ENCODE measurements around the gene ANO8.
A peak's percentile ranks its signal among the peaks of the same experiment; 100 is the strongest.

Gene ANO8

DNA sequence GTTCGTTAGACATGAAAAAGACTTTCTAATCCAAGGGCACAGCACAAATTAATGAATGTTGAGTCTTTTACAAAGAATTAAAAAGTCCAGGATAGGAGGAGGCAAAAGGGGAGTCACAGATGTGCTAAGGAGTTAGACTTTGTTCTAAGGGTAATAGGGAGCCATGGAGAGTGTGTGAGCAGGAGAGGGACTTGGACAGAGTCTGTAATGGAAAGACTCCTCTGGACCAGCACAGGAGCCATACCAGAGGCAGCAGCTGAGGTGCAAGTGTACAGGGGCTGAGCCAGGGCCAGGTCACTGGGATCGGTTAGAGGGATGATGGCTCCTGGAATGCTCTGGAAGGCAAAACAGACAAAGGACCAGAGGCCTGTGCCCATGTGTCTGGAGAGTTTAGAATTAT is 13.2 kb upstream of the ANO8 start:
- no peak for DNase-seq (ENCODE audit: low spot score)

DNA sequence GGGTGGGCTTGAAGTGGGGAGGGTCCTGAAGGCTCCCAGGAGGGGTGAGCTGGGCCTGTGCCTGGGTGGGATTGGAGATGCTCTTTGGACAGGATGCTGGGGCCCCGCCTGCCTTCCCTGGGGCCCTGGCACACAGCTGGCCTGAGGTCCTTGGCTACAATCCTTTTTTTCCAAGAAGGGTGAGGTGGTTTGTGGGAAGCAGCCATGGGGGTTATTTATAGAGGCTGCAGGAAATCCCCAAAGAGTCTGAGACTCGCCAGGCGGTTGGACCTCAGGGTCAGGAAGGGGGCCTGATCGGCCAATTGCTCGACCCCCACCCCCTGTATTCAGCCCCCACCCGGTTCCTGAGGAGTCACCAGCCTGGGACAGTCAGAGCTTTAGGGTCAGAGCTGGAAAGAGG is 12.7 kb upstream of the ANO8 start:
- peak; percentile 32 for DNase-seq (ENCODE audit: low spot score)

DNA sequence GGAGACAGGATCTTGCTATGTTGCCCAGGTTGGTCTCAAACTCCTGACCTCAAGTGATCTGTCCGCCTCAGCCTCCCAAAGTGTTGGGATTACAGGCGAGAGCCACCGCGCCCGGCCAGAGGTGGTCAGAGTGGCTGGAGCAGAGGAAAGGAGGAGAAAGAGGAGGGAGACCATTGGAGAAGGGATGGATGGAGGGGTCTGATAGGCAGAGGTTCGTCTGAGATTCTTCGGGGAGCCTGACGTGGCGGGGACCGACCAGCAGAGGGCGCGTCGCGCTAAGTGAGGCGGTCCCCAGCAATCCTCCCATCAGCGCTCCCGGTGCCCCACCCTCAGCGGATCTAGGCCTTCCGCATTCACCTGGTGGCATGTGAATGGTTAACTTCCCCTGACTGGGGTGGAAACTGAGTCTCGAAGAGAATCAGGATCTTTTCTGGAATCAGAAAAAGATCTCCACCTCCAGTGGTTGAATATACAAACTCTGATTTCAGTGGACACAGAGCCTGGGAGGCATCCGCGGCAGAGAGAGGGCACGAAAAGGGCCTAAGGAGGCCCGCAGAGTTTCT is 11.5 kb upstream of the ANO8 start:
- peak; percentile 92 for DNase-seq (ENCODE audit: low spot score)

DNA sequence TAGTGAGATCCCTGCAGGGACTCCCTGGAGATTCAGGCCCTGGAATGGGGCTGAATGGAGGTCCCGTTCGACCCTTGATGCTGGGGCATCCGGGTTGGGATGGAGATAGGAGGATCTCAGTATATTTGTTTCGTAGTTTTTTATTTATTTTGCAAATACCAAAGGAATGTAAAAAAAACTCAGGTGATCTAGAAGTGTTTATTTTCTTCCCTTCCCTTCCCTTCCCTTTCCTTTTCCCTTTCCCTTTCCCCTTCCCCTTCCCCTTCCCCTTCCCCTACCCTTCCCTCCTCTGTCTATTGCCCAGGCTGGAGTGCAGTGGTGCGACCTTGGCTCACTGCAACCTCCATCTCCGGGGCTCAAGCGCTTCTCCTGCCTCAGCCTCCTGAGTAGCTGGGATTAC is 7.2 kb upstream of the ANO8 start:
- no peak for DNase-seq (ENCODE audit: low spot score)

DNA sequence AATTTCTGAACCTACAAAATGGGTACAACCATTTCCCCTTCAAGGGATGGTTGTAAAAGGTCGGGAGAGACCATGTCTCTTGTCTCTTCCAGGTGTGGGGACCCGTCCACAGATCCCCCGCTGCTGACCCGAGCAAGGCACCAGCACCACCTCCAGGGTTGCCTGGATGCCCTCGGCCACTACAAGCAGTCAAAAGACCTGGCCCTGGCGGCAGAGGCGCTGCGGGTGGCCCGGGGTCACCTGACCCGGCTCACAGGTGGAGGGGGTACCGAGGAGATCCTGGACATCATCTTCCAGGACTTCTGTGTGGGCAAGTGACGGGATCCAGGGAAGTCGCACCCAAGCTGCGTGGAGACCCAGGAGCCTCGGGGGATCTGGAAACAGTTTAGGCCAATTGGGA is 6.7 kb upstream of the ANO8 start:
- DNase-seq (ENCODE audit: low spot score): no peak

DNA sequence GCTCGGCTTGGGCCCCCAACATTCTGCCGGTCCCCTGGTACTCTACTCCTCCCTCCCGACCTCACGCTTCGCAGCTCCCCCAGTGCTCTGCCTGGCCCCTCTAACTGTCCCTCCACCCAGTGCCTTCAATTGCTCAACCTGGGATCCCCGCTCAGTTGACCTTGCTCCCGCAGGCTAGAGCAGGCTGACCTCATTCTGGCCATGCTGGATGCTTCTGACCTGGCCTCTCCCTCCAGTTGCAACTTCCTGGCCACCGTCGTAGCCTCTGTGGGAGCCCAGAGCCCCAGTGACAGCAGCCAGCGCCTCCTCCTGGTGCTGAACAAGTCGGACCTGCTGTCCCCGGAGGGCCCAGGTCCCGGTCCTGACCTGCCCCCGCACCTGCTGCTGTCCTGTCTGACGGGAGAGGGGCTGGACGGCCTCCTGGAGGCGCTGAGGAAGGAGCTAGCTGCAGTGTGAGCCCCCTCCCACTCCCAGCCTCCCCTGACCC is 6.3 kb upstream of the ANO8 start:
- no peak for DNase-seq (ENCODE audit: low spot score)

DNA sequence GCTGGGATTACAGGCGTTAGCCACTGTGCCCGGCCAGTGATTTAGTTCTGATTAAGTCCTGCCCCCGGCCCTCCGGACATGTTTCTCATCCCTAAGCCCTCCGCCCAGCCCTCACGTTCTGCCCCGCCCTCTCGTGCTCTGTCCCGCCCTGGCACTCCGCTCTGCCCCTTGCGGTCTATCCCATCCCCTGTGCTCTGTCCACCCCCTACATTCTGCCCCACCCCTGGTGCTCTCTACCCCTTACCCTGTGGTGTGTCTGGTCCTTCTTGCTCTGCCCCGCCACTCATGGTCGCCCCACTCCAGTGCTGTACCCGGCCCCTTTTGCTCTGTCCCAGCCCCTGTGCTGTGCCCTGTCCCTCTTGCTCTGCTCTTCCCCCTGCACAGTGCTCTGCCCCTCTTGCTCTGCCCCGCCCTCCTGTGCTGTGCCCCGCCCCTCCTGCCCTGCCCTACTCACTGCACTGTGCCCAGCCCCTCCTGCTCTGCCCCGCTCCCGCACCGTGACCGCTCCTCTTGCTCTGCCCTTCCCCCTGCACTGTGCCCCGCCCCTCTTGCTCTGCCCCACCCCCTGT is 5.7 kb upstream of the ANO8 start:
- no peak for DNase-seq (ENCODE audit: low spot score)

DNA sequence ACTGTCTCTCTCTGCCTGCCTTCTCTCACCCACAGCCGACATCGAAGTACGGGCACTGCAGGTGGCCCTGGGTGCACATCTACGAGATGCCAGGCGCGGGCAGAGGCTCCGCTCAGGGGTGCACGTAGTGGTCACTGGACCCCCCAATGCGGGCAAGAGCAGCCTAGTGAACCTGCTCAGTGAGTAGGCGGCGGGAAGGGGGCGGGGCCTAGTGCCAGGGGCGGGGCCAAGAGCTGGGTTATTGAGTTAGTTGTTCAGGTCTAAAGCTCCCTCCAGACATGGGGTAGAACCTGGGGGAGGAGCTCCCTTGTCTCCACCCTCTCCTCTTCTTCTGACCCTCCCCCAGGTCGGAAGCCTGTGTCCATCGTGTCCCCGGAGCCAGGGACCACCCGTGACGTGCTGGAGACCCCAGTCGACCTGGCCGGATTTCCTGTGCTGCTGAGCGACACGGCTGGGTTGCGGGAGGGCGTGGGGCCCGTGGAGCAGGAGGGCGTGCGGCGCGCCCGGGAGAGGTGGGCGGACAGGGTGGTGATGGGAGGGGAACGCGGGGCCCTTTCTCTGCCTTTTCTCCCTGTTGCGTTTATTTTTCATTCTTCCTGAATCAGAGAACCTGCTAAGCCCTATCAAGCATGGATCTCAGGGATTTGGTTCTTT is 4.6 kb upstream of the ANO8 start:
- DNase-seq (ENCODE audit: low spot score): no peak

DNA sequence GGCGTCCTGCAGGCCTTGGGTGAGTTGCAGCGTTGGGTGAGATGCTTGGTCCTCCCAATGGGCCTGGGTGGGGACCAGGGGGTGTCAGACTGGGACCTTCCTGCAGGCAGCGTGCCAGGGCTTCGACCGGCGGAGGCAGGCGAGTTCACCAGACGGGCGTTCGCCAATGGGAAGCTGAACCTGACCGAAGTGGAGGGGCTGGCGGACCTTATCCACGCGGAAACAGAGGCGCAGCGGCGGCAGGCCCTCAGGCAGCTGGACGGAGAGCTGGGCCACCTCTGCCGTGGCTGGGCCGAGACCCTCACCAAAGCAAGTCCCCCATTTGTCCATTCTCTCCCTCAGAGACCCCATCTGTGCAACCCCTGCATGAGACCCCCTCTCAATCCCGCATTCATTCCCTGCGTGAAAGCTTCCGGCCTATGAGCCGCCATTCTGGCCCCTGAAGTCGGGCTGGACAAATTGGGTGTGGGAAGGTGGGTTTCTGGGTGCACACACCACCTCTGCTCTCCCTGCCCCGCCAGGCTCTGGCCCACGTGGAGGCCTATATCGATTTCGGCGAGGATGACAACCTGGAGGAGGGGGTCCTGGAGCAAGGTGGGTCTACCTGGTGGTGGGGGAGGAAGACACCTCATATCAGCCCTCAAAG is 3.9 kb upstream of the ANO8 start:
- no peak for DNase-seq (ENCODE audit: low spot score)

DNA sequence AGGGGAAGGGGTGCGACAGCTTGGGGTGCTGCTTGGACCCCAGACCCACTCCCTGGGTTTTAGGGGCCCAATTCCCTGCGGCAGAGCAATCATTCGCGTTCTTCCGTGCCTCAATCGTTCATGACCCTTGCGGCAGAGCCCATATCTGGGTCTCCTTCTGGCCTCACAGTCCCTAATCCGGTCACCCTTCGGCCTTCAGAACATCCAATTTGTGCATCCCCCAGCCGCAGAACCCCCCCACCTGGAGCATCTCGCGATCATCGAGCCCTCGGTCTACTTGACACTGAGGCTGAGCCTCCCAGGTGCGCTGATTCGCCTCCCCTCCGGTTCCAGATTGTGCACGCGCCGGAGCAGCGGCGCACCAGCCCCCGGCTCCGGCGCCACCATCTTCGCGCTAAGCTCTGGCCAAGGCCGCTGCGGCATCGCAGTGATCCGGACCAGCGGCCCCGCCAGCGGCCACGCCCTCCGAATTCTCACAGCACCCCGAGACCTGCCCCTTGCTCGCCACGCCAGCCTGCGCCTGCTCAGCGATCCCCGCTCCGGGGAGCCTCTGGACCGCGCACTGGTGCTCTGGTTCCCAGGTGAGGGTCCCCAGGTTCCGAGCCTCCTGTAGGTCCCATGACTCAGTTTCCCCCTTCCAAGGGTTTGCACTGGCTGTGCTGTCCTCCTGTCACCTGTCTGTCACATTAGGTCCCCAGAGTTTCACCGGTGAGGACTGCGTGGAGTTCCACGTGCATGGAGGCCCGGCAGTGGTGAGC is 3.2 kb upstream of the ANO8 start:
- peak; percentile 60 for DNase-seq (ENCODE audit: low spot score)

DNA sequence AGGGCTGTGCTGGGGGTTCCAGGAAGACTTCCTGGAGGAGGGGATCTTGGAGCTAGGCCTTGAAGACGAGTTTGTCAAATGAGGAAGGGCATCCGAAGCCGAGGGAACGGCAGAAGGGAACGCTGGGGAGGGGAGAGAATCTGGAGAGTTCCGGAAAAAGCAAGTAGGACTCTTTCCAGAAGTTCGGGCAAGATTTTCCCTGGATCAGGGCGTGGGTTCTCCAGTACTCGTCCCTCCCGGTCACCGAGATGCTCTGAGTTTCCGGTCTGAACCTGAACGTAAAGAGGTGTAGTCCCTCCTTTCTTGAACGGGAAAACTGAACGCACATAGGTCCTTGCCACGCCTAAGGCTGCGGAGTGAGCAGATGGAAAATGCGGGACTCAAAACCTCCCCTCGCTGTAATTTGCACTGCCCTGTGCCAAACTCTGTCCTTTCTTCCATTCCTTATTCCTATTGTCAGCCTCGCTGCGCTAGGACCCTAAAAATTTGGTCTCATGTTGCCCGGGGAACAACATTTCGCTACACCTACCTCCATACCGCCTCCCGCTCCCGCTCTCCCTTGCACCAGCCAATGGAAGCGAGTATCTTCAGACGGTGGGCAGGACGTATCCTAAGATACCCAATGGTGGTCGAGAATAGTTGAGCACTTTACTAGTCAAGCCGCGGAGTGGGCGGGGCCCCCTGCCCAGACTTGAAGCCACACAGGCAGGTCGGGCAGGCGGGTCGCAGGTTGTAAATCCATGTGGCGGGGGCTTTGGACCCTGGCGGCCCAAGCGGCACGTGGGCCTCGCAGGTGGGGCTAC is 2.4 kb upstream of the ANO8 start, which contains the start of gene GTPBP3:
TSS of gene GTPBP3 (plus strand) at position 682 of the 803 bp plus-strand sequence. CDS start at position 741, 59 bp downstream.
- DNase-seq (ENCODE audit: low spot score): peak; percentile 98

DNA sequence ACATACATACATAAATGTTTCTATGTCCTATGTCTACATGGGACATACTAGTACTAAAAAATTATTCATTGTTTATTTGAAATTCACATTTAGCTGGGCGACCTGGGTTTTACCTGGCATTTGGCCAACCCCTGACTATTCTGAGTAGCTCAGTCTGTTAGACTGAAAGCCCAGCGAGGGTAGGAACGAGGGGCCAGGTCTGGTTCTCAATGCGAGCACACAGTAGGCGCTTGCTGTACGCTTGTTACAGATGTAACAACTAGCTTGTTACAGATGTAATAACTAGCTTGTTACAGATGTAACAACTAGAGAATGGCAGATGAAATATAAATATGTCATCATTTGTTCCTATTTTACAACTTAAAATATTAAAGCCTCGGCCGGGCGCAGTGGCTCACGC is 920 bp upstream of the ANO8 start:
- no peak for DNase-seq (ENCODE audit: low spot score)

DNA sequence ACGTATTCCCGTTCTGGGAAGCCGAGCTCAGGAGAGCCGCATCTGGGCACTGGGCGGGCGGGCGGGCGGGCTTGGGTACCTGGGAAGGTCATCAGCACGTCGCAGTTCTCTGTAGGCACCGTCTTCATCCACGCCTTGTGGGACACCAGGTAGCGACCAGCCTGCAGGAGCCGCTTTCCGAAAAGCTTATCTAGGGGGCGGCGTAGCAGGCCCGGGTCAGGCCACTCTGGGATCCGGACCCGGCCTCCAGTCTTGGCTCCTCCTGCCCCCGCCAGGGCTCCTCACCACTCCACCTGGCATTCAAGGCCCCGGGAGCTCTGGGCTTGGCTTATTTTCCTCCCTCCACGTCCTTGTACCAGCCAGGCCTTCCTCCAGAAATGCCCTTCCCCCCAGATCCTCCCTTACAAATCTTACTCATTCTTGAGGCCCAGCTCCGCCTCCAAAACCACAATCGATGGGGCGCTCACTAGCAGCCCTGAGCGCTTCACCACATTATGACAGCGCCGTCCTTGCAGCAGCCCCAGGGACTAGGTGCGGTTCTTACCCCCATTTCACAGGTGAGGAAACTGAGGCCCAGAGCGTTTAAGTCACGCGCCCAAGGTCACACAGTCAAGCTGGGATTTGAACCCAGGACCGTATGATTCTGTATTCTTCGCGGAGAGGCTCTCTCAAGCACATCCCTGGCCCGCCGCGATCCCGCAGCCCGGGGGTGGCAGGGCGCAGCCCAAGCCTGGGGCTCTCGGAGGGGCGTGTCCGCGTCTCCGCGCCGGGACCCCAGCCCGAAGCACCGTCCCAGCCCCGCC is 843 bp downstream of the ANO8 start:
- DNase-seq (ENCODE audit: low spot score): peak; percentile 83

DNA sequence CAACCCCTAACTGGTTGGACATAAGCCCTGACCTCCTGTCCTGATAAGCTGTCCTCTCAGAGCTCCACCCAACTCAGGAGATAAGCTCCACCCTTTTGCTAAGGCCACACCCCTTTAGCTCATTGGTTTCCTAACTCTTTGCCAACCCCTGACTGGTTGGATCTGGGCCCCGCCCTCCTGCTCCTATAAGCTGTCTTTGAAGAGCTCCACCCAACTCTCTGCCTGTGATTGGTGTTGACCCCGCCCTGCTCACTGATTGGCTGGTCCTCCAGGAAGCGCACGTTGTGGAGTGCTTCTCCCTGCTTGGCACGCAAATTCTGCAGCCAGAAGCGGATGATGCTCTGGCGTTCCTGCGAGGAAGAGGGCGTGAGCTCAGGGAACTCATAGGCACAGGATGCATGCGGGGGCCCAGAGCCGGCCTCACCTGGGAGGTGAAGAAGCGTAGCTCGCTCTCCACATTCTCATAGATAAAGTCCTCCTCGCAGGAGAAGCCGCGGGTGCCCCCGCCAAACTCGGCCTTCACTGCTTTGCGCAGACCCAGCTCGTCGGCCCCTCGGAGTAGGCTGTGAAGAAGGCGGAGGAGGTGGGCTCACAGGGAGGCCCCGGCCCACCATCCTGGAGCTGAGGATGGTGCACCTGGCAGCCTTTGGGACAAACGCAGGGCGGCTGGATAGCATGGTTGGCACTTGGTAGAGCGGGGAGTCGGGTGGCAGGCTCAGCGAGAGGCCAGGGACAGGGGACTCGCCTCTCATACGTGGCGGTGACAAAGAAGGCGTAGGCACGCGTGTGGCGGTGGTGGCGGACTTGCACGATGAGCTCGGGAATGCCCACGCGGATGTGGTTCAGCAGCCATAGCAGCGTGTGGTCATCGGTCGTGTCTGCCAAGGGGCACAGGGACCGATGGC is 1.7 kb downstream of the ANO8 start:
- DNase-seq (ENCODE audit: low spot score): no peak

DNA sequence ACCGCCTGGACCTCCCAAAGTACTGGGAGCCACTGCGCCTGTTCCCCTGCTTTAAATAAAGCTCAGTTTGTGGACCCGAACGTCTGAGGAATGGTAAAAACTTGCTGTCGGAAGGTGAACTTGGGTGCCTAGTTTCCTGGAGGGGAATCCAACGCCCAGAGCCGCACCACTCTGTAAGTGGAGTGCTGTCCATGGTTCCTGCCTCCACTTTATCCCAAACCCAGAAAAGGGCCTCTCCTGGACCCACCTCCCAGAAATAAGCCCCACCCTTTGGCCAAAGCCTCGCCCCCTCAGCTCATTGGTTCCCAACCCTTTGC is 2.3 kb downstream of the ANO8 start:
- no peak for DNase-seq (ENCODE audit: low spot score)

DNA sequence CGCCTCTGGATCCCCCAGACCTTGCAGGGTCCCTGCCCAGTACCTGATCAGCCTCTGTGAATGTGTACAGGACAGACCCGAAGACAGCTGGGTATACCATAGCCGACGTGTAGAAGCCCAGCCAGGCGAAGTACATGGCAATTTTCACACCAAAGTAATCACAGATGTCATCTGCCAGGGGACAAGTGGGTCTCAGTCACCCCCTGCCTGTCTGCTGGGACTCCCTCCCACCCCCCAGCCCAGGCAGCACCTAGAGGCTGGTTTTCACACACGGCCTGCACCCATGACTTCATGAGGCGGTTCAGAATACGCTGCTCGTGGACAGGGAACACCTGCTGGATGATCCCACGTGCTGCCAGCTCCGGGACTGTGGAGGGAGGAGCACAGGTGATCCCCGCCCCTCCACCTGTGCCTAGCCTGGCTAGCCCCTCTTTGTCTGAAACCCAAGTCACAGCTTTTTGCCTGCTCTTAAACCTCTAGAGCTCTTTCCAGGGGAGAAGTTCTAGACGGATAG is 3.6 kb downstream of the ANO8 start:
- no peak for DNase-seq (ENCODE audit: low spot score)

DNA sequence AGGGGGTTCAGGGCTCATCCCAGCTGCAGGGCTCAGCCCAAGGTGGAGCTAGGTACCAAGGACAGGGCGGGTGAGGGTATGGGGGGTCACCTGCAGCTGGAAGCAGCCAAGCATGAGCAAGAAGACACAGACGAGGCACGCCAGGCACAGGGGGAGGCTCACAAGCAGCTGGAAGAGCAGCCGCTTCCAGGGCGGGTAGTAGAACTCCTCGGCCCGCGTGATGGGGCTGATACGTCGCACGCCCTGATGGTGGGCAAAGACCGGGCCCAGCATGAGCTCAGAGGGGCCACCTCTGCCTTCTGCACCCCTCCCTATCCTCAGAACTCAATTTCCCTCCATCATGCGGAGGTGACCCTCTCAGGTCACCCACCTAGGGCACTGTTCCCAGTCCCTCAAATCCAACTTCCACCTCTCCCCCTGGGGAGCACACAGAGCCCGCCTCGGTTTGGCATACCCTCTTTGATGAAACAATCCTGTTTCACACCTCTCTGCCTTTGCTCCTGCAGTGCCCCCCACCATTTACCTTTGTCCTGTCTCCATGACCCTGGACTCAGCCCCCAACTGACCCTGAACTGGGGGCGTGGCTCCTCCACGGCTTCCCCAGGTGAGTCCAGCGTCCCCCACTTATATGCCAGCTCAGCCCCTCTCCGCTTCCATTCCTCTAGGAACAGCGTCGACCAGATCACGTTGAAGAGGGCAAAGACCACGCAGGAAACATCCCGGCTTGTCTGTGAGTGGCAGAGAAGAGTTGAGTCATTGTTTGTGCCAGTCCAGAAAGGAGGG is 4.2 kb downstream of the ANO8 start:
- no peak for DNase-seq (ENCODE audit: low spot score)

DNA sequence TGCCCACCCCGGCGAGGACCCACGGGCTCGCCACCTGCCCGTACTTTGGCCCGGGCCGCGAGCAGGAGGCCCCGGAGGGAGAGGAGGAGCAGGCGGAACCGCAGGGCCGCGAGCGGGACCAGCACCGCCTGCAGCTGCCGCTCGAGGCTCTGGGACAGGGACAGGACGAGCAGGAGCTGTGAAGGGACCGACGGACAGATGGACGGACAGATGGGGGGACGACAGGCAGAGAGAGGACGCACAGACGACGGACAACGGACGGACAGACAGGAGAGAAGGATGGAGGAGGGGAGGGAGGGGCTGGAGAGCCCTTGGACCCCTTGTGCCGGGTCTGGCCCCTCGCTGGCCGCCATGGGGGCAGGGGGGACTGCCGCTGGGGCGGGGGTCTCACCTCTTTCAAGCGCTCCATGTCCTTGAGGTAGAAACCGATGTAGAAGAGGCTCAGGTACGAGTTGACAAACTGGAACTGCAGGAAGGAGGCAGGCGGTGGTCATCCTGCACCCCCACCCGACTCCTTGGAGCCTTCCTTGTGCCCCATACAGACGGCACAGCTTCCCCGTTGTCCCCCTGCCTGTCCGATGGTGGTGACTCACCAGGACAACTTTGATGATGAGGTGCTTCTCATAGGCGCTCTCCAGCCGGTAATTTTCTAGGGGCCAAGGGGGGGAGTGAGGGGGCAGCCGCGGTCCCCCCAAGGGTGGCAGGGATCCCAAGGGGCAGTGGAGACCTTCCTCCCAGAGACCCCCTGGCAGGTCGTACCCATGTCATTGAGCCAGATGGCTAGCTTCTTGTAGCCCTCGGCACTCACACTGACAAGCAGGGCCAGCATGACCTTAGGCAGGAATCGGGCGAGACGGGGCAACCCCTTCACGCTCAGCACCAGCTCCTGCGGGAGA is 5.0 kb downstream of the ANO8 start:
- no peak for DNase-seq (ENCODE audit: low spot score)
